Ishikawa (cell line): ENCODE data around the gene ATP6V1C2.

Experiments used
- CEBPB ChIP-seq: IDR thresholded peaks from 2 replicates; pipeline ENCODE4 v1.6.1; 2012
- CREB1 ChIP-seq: IDR thresholded peaks from 2 replicates; pipeline ENCODE4 v1.6.1; 2012; ENCODE audit warnings: low read depth
- EGR1 ChIP-seq: IDR thresholded peaks from 2 replicates; pipeline ENCODE4 v1.6.1; 2012
- EP300 ChIP-seq: IDR thresholded peaks from 2 replicates; pipeline ENCODE4 v1.6.1; 2012; ENCODE audit warnings: borderline replicate concordance
- FOXM1 ChIP-seq: IDR thresholded peaks from 2 replicates; pipeline ENCODE4 v1.6.1; 2012; ENCODE audit warnings: low read depth, borderline replicate concordance
- MAX ChIP-seq: IDR thresholded peaks from 2 replicates; pipeline ENCODE4 v1.6.1; 2012
- NFIC ChIP-seq: IDR thresholded peaks from 2 replicates; pipeline ENCODE4 v1.6.1; 2012
- RAD21 ChIP-seq: IDR thresholded peaks from 2 replicates; pipeline ENCODE4 v1.6.1; 2012; ENCODE audit warnings: low read depth
- REST ChIP-seq: IDR thresholded peaks from 2 replicates; pipeline ENCODE4 v1.6.1; 2012; ENCODE audit warnings: low read depth, mild to moderate bottlenecking
- TAF1 ChIP-seq: IDR thresholded peaks from 2 replicates; pipeline ENCODE4 v1.6.1; 2012; ENCODE audit warnings: low read depth, mild to moderate bottlenecking
- TCF12 ChIP-seq: IDR thresholded peaks from 2 replicates; pipeline ENCODE4 v1.6.1; 2012; ENCODE audit warnings: low read depth
- TEAD4 ChIP-seq: IDR thresholded peaks from 2 replicates; pipeline ENCODE4 v1.6.1; 2012
- USF1 ChIP-seq: IDR thresholded peaks from 2 replicates; pipeline ENCODE4 v1.6.1; 2012
- YY1 ChIP-seq: IDR thresholded peaks from 2 replicates; pipeline ENCODE4 v1.6.1; 2012; ENCODE audit warnings: low read depth
- ZBTB7A ChIP-seq: IDR thresholded peaks from 2 replicates; pipeline ENCODE4 v1.6.1; 2012; ENCODE audit warnings: low read depth

The ATP6V1C2 gene

GRCh38 chr2:10775831-10776230 is 54.4 kb downstream of the ATP6V1C2 start:
- no peak for TF ChIP-seq TEAD4
- TF ChIP-seq RAD21: no peak
- TF ChIP-seq USF1: no peak
- no peak for TF ChIP-seq TCF12
- TF ChIP-seq MAX: no peak
- no peak for TF ChIP-seq EP300
- no peak for TF ChIP-seq CREB1
- no peak for TF ChIP-seq TAF1

GRCh38 chr2:10776231-10776977 is 55.0 kb downstream of the ATP6V1C2 start:
- TF ChIP-seq EP300: no peak
- no peak for TF ChIP-seq CEBPB
- TF ChIP-seq YY1: no peak
- TF ChIP-seq NFIC: no peak
- no peak for TF ChIP-seq EGR1
- no peak for TF ChIP-seq TCF12
- no peak for TF ChIP-seq FOXM1
- no peak for TF ChIP-seq TAF1
- TF ChIP-seq RAD21: no peak
- no peak for TF ChIP-seq USF1
- no peak for TF ChIP-seq ZBTB7A
- TF ChIP-seq REST: no peak
- no peak for TF ChIP-seq CREB1
- no peak for TF ChIP-seq TEAD4
- TF ChIP-seq MAX: no peak

GRCh38 chr2:10777111-10777841 is 55.8 kb downstream of the ATP6V1C2 start:
- TF ChIP-seq YY1: no peak
- TF ChIP-seq RAD21: no peak
- no peak for TF ChIP-seq NFIC
- no peak for TF ChIP-seq TAF1
- no peak for TF ChIP-seq EP300
- TF ChIP-seq TCF12: no peak
- no peak for TF ChIP-seq MAX
- TF ChIP-seq EGR1: no peak
- TF ChIP-seq TEAD4: no peak
- no peak for TF ChIP-seq CEBPB
- no peak for TF ChIP-seq FOXM1
- TF ChIP-seq USF1: no peak
- TF ChIP-seq REST: no peak

GRCh38 chr2:10777842-10778723 is 56.7 kb downstream of the ATP6V1C2 start:
- TF ChIP-seq MAX: no peak
- TF ChIP-seq TAF1: no peak
- no peak for TF ChIP-seq YY1
- TF ChIP-seq EGR1: no peak
- no peak for TF ChIP-seq TCF12
- no peak for TF ChIP-seq CREB1
